ENCODE data around the gene C3orf20.
A peak's percentile ranks its signal among the peaks of the same experiment; 100 is the strongest.
"Not testable (repeated sequence)": the region's sequence is repeated elsewhere in the genome, so short reads cannot be mapped to it uniquely, and the experiment has no call there.

The C3orf20 gene

GRCh38 chr3:14646589-14647413, 28.1 kb upstream of the C3orf20 start:
- no peak for TF ChIP-seq CTCF (IDR thresholded peaks at IDR 0.05; ENCODE audit: insufficient read depth, low read length, missing control alignments)
- CTCF ChIA-PET = no interaction called here
- DNase-seq (ENCODE audit: low read depth, low spot score) = no peak
- POLR2A ChIA-PET = no interaction called here
- no peak overlapping the region for H3K4me3 ChIP-seq (ENCODE audit: low read depth, low read length)

GRCh38 chr3:14647976-14648955, 26.7 kb upstream of the C3orf20 start:
- no peak for TF ChIP-seq CTCF (IDR thresholded peaks at IDR 0.05; ENCODE audit: insufficient read depth, low read length, missing control alignments)
- H3K4me3 ChIP-seq (ENCODE audit: low read depth, low read length) = no peak overlapping the region
- ChIA-PET POLR2A (no interaction called here), CTCF (interaction anchor here (0.9 to 1.7 kb wide), 2 partner anchors 13 to 139 kb away, joined by 3 to 4 read pairs; no protein-coding TSS in a partner anchor)
- no peak for DNase-seq (ENCODE audit: low read depth, low spot score)

- ChIA-PET CTCF (interaction anchor here (0.8 kb wide), 1 partner anchor 17 kb away, joined by 3 read pairs; no protein-coding TSS in a partner anchor), POLR2A (no interaction called here)
- TF ChIP-seq CTCF (IDR thresholded peaks at IDR 0.05; ENCODE audit: insufficient read depth, low read length, missing control alignments) = no peak
- no peak overlapping the region for H3K4me3 ChIP-seq (ENCODE audit: low read depth, low read length)
- DNase-seq (ENCODE audit: low read depth, low spot score) = no peak
Measured at GRCh38 chr3:14649466-14649865, 25.5 kb upstream of the C3orf20 start.

GRCh38 chr3:14650193-14650592, 24.7 kb upstream of the C3orf20 start:
- no peak for DNase-seq (ENCODE audit: low read depth, low spot score)
- H3K4me3 ChIP-seq (ENCODE audit: low read depth, low read length) = no peak overlapping the region
- CTCF ChIA-PET = interaction anchor here (1.0 to 3.9 kb wide), 5 partner anchors 9 to 447 kb away, joined by 3 to 25 read pairs (median 7); no protein-coding TSS in a partner anchor
- TF ChIP-seq CTCF (IDR thresholded peaks at IDR 0.05; ENCODE audit: insufficient read depth, low read length, missing control alignments) = no peak
- POLR2A ChIA-PET = no interaction called here

GRCh38 chr3:14651440-14652251, 23.3 kb upstream of the C3orf20 start, which contains the start of gene CCDC174:
TSS of gene CCDC174 (plus strand) at chr3:14651762. CDS start at chr3:14651837, 75 bp downstream.
- TF ChIP-seq CTCF (IDR thresholded peaks at IDR 0.05; ENCODE audit: insufficient read depth, low read length, missing control alignments) = no peak
- POLR2A ChIA-PET = interaction anchor here (0.7 to 1.5 kb wide), 7 partner anchors 14 to 527 kb away, joined by 3 to 7 read pairs (median 3); partner anchors contain the start of genes CHCHD4, LSM3, TMEM43 and XPC
- CTCF ChIA-PET = interaction anchor here (0.9 to 3.9 kb wide), 14 partner anchors 12 to 755 kb away, joined by 3 to 25 read pairs (median 5); no protein-coding TSS in a partner anchor
- peak; percentile 97 for DNase-seq (ENCODE audit: low read depth, low spot score)
- H3K4me3 ChIP-seq (ENCODE audit: low read depth, low read length) = peak within 1 kb of the TSS; percentile 90

GRCh38 chr3:14652360-14652907, 22.5 kb upstream of the C3orf20 start:
- H3K4me3 ChIP-seq (ENCODE audit: low read depth, low read length) = peak overlapping the region; percentile 90
- ChIA-PET POLR2A (interaction anchor here (1.5 kb wide), 1 partner anchor 528 kb away, joined by 7 read pairs; the partner anchor contains the start of genes CHCHD4 and TMEM43), CTCF (interaction anchor here (0.6 to 3.9 kb wide), 12 partner anchors 9 to 449 kb away, joined by 3 to 25 read pairs (median 6); no protein-coding TSS in a partner anchor)
- DNase-seq (ENCODE audit: low read depth, low spot score) = not testable (repeated sequence)
